Measurements from ENCODE around the gene KRT12.

Gene KRT12

GRCh38 chr17:40884708-40885512, 17.9 kb upstream of the KRT12 start, which contains the start of gene KRT20:
KRT20 (minus strand) TSS chr17:40885242; CDS start chr17:40885185, 57 bp downstream.
- DNase-seq (ENCODE audit: low spot score) = no peak
- Histone ChIP-seq H3K27ac (no peak within 1 kb of the TSS), H3K4me3 (no peak within 1 kb of the TSS)
- TF ChIP-seq CTCF (IDR thresholded peaks at IDR 0.05) = no peak

GRCh38 chr17:40883626-40884334, 16.8 kb upstream of the KRT12 start:
- H3K27ac ChIP-seq = no peak overlapping the region
- no peak overlapping the region for H3K4me3 ChIP-seq
- TF ChIP-seq CTCF (IDR thresholded peaks at IDR 0.05) = no peak
- no peak for DNase-seq (ENCODE audit: low spot score)

- DNase-seq (ENCODE audit: low spot score) = no peak
- H3K4me3 ChIP-seq = no peak overlapping the region
- H3K27ac ChIP-seq = no peak overlapping the region
Observed at GRCh38 chr17:40883031-40883430, 16.0 kb upstream of the KRT12 start.

GRCh38 chr17:40879026-40879425, 12.0 kb upstream of the KRT12 start:
- no peak for TF ChIP-seq CTCF (IDR thresholded peaks at IDR 0.05)
- no peak for DNase-seq (ENCODE audit: low spot score)
- no peak overlapping the region for H3K4me3 ChIP-seq

More at GRCh38 chr17:40883031-40883430, 16.0 kb upstream of the KRT12 start:
- TF ChIP-seq CTCF (IDR thresholded peaks at IDR 0.05) = no peak

GRCh38 chr17:40878044-40878443, 11.0 kb upstream of the KRT12 start:
- Histone ChIP-seq H3K27ac (no peak overlapping the region), H3K4me3 (no peak overlapping the region)
- TF ChIP-seq CTCF (IDR thresholded peaks at IDR 0.05) = no peak
- no peak for DNase-seq (ENCODE audit: low spot score)

More at GRCh38 chr17:40879026-40879425, 12.0 kb upstream of the KRT12 start:
- H3K27ac ChIP-seq = no peak overlapping the region

GRCh38 chr17:40873801-40874200, 6.8 kb upstream of the KRT12 start:
- no peak overlapping the region for H3K4me3 ChIP-seq
- no peak for TF ChIP-seq CTCF (IDR thresholded peaks at IDR 0.05)
- H3K27ac ChIP-seq = no peak overlapping the region
- no peak for DNase-seq (ENCODE audit: low spot score)

Data from coronary artery (tissue), 2 donors.